Breast epithelium (tissue), 3 donors: ENCODE results near the gene CRHR2.

Experiments used
- POLR2A ChIP-seq: fragments of 450-650 bp; IDR thresholded peaks from one replicate; pipeline ENCODE4 v1.6.1; 2016; ENCODE audit warnings: antibody characterized with exemption, mild to moderate bottlenecking, moderate library complexity
- TF ChIP-seq, protein P1 (sequence below), 3 donors: fragments of 450-650 bp; IDR thresholded peaks; one replicate each; pipeline ENCODE4 v1.5.1; 2016 to 2017; ENCODE audit warnings: antibody characterized with exemption in 3 of 3, mild to moderate bottlenecking in 3 of 3, moderate library complexity in 3 of 3

DNA sequence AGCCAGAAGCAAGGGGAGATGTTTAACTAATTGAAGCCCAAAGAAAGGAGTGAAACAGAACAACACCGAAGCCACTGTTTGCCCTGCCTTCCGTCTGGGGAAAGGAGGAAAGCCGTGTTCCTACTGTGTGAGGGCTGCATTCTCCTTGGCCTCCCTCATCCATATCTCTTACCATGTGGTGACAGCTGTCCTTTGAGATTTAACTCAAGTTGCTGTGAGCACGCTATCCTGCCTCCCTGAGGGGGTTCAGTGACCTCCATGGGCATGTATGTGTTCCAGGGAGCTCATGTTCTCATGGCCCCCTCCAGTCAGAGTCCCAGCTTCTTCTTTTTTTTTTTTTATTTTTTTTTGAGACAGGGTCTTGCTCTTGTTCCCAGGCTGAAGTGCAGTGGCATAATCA is 26.2 kb upstream of the CRHR2 start:
- TF ChIP-seq, protein P1, sequence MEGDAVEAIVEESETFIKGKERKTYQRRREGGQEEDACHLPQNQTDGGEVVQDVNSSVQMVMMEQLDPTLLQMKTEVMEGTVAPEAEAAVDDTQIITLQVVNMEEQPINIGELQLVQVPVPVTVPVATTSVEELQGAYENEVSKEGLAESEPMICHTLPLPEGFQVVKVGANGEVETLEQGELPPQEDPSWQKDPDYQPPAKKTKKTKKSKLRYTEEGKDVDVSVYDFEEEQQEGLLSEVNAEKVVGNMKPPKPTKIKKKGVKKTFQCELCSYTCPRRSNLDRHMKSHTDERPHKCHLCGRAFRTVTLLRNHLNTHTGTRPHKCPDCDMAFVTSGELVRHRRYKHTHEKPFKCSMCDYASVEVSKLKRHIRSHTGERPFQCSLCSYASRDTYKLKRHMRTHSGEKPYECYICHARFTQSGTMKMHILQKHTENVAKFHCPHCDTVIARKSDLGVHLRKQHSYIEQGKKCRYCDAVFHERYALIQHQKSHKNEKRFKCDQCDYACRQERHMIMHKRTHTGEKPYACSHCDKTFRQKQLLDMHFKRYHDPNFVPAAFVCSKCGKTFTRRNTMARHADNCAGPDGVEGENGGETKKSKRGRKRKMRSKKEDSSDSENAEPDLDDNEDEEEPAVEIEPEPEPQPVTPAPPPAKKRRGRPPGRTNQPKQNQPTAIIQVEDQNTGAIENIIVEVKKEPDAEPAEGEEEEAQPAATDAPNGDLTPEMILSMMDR (IDR thresholded peaks at IDR 0.05): no peak
- TF ChIP-seq POLR2A: no peak
